Measurements from ENCODE around the gene OR6J1. TPM values are rescaled to one million over a fixed set of nuclear protein-coding genes. Genes with fewer than 3 reads are reported as not detected.
A peak's percentile ranks its signal among the peaks of the same experiment; 100 is the strongest.

The OR6J1 gene
- total and polyA plus RNA-seq, 9 of the 15 experiments (the other 6 are each of a cell fraction or from before 2014, with no cell fraction given) = not detected

- TF ChIP-seq POLR2B (IDR thresholded peaks at IDR 0.05; ENCODE audit: low read depth, partially characterized antibody) (peak; percentile 55), ZNF12 (CRISPR knock-in tag; IDR thresholded peaks at IDR 0.05) (no peak), ETS2 (tag; IDR thresholded peaks at IDR 0.05; ENCODE audit: borderline replicate concordance, poor library complexity, severe bottlenecking) (no peak), RBFOX2 (IDR thresholded peaks at IDR 0.05; ENCODE audit: low read depth, low read length) (peak; percentile 72), ZBTB12 (CRISPR knock-in tag; IDR thresholded peaks at IDR 0.05) (no peak), MIER1 (IDR thresholded peaks at IDR 0.05; ENCODE audit: low read depth) (no peak), MXD1 (CRISPR knock-in tag; IDR thresholded peaks at IDR 0.05; ENCODE audit: borderline replicate concordance, poor library complexity, severe bottlenecking) (no peak), KLF10 (CRISPR knock-in tag; IDR thresholded peaks at IDR 0.05) (no peak), DPF2 (IDR thresholded peaks at IDR 0.05) (no peak), HSF4 (CRISPR knock-in tag; IDR thresholded peaks at IDR 0.05; ENCODE audit: borderline replicate concordance) (no peak), ILK (tag; IDR thresholded peaks at IDR 0.05; ENCODE audit: borderline replicate concordance, low read depth) (no peak), ELF2 (CRISPR knock-in tag; IDR thresholded peaks at IDR 0.05) (no peak), ZNF217 (CRISPR knock-in tag; IDR thresholded peaks at IDR 0.05) (no peak), POU5F1 (IDR thresholded peaks at IDR 0.05; ENCODE audit: borderline replicate concordance, low read depth, low read length, partially characterized antibody) (no peak), HDAC6 (IDR thresholded peaks at IDR 0.05; ENCODE audit: low read depth, low read length) (no peak), SLC30A9 (CRISPR knock-in tag; IDR thresholded peaks at IDR 0.05) (no peak), HDAC2 (IDR thresholded peaks at IDR 0.05) (no peak), ZKSCAN8 (CRISPR knock-in tag; IDR thresholded peaks at IDR 0.05) (peak; percentile 78; the same call in 1 of the 2 replicates), ARID4B (CRISPR knock-in tag; IDR thresholded peaks at IDR 0.05) (no peak), SRSF3 (IDR thresholded peaks at IDR 0.05; ENCODE audit: insufficient read depth, low read length) (no peak), ZNF695 (CRISPR knock-in tag; IDR thresholded peaks at IDR 0.05) (no peak), KAT8 (IDR thresholded peaks at IDR 0.05; ENCODE audit: low read depth) (no peak), RBM34 (IDR thresholded peaks at IDR 0.05; ENCODE audit: borderline replicate concordance, insufficient read depth, low read length) (no peak), THAP7 (CRISPR knock-in tag; IDR thresholded peaks at IDR 0.05) (no peak)
These were observed 6.9 kb upstream of the OR6J1 start (continued) for GRCh38 chr14:22650960-22651521.
